DMS53 treated with DMSO at 0.1 percent for 48 hours (cell line): ENCODE measurements around the gene ZNF407.
A peak's percentile ranks its signal among the peaks of the same experiment; 100 is the strongest.

Experiments used
- DNase-seq: peaks from one replicate; lab custom pipeline; 2025; ENCODE audit not compliant: unreplicated experiment; lab: John Stamatoyannopoulos, UW

Gene ZNF407

DNA sequence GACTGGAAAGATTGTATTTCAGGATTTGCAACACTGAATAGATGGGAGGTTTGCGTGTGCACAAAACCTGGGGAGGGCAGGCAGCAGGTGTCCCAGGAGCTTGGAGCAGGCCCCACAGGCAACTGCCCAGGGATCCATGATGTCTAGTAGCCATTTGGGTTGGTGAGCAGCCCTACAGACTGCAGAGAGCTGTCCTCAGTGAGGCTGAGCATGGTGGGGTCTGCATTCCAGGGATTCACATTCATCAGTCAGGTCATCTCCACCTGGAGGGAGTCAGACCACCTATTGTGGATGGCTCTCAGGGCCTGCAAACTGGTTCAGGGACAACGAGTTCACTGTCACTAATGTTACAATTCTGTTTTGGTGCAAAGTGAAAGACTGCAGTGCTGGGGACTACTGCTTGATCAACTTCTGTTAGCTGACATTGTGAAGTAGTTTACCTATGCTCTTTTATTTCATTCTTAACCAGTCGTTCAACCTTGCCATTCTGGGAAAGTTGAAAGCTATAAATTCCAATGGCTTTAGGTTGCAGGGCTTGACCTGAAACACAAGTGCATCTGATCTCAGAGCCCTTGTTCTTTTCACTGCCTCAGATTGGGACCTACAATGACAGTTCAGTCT lies 222.6 kb downstream of the ZNF407 start:
- DNase-seq: no peak

DNA sequence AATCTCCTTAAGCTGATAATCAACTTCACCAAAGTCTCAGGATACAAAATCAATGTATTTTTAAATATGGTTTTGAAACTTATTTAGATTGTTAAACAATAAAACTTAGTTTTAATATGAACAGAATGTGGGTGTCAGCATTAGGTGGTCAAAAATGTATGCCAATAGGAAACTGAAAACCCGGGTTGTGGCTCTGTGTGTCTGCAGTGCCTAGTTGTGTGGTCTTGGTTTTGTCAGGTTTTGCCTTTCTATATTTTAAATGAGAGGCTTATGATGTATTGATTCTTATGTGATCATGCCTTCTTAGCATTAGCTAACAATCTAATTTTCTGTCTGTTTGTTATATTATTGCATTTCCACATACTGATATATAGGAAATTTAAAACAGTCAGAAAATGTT lies 227.8 kb downstream of the ZNF407 start:
- no peak for DNase-seq

DNA sequence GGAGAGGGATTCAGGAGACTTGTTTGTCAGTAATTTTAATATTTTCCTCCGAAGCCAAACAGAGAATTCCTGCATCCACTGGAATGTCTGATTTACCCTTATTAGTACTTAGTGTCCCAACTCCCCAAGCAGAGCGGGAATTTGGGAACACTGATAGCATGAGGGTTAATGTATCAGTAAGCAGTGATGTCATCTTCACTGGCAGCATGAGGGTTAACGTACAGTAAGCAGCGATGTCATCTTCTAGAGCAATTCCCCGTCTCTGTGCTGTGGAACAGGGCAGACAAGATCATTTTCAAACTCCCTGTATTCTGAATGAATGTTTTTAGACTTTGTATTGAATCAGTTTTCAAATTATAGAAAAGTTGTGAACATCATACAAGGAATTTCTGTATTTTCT lies 228.9 kb downstream of the ZNF407 start:
- DNase-seq: no peak

- DNase-seq: no peak
Measured at GRCh38 chr18:74828200-74828599, 230.5 kb downstream of the ZNF407 start.

DNA sequence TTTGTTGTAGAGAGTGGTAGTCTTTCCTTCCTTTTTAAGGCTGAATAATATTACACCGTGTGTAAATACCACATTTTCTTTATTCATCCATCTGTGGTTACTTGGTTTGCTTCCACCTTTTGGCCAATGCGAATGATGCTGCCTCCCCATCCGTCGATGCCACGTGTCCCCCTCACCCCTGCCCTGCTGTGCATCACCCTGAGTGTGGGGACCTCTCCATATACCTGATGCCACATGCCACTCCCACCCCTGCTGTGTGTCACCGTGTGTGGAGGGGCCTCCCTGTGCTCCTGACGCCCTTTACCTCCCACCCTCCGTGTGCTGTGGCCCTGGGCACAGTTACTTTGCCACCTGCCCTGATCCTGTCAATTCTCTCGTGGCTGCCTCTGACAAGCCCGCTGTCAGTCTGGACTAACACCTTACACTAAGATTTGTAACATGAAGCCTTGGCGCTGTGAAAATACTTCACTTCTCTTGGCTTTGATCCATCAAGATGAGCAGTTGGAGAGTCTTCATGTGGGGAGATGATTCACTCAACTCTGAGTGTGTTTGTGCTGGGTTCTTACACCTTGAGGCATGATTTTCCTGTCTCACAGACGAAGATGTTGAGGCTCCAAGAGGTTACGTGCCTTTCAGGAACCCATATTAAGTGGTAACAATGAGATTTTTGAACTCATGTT lies 234.0 kb downstream of the ZNF407 start:
- DNase-seq: no peak

GRCh38 chr18:74832381-74832780 lies 234.7 kb downstream of the ZNF407 start:
- no peak for DNase-seq

DNA sequence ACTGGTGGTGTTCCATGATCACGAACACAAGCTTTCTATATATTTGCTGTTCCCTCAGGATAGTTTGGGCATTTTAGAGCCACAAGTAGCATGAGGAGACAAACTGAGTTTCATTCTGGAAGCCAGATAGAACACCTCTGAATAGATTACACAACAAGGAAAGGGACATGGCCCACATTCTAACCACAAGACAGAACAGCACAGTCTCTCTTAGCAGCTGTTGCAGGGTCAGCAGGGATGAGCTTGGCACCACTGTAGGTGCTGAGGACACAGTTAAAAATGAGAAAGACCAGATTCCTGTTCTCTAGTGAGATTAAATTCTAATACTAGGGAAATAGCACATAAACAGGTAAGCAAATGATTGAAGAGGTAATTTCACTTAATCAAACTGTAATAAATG lies 235.3 kb downstream of the ZNF407 start:
- no peak for DNase-seq

GRCh38 chr18:74834424-74835309 lies 237.0 kb downstream of the ZNF407 start:
- no peak for DNase-seq

- DNase-seq: no peak
Measured at GRCh38 chr18:74836296-74837139, 238.8 kb downstream of the ZNF407 start.

DNA sequence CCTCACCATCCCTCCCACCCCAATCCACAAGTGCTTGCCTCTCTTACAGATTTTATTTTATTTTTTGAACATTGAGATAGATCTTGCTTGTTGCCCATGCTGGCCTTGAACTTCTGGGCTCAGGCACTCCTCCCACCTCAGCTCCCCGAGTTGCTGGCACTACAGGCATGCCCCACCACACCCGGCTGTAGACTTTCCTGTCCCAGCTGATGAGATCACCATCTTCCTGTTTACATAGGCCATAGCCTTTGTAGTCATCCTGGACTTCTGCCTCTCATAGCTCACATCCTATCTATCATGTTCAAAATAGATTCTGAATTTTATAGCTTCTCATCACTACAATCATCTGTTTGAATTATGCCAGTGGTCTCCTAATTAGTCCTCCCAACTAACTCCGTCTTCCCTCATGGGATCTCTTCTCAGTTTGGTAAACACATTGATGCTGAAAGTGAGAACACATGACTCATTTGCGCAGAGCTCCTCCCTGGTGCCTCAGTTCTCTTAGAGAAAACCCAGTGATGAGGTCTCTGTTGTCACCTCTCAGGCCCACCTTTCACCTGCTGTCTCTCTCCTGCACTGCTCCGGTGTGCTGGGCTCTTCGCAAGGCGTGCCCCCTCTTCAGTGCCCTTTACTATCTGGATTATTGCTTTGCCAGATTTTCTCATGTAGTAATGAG lies 243.0 kb downstream of the ZNF407 start:
- DNase-seq: peak; percentile 87

DNA sequence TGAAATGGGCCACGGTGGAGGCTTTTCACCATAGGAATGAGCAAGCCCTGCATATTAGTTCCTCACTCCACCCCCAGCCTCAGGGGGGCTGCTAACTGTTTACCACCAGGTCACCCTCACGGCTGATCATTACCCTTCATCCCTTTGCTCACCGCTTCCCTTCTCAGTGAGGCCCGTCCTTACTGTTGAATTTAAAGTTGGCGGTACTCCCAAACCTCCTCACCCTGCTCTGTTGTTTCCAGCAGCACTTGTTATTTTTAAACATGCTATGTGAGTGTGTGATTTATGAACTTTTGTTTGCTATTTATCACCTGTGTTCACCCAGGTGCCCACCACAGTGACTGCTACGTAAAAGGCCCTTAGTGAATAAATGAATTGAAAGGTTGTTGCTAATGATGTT lies 243.6 kb downstream of the ZNF407 start:
- DNase-seq: no peak

DNA sequence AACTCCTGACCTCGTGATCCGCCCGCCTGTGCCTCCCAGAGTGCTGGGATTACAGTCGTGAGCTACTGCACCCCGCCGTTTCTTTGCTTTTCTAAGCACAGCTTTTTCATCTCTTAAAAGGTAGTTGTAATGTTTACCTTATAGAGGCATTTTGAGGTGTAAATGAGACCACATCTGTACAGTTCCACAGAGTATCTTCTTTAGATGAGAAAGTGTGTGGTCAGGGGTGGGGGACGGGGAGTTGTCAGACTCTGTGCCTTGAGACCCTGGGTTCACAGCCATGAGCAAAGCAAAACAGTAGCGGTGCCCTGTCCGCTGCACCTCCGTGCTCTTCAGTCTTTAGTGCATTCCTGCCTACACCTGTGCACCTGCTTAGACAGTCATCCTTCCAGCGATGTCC lies 251.6 kb downstream of the ZNF407 start:
- DNase-seq: no peak

DNA sequence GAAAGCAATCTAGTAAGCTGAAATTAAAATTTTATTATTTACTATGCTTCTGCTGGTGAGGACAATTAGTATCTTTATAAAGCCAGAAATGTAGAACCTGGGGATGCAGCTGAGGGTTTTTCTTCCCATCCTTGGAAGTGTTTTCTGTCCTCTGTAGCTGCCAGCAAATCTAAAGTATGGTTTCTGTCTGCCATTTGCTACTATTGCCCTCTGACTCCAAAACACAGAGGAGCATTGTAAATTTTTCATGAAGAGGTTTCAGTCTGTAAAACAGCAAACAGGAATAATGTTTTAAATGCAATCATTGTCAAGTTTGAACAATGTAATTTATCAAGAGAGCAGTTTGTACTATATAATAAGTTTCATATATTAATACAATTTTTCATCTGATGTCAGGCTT lies 258.8 kb downstream of the ZNF407 start:
- DNase-seq: no peak

DNA sequence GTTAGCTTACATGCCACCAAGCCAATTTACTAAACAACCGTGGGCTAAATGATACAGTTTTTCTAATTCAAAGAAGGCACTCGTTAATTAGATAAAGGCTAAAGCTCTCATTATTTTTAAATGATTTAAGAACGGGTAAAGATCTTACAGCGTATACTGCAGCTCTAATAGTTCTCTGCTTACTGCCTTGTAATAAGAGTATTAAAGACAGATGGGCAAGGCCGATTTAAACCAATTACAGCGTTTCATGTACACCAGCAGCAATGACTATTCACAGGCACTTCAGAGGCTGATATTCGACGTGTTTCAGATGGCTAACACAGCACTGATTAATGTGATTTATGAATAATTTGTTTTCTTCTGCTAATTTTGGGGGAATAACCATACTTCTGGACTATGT lies 259.3 kb downstream of the ZNF407 start:
- DNase-seq: no peak

- DNase-seq: no peak
Measured at GRCh38 chr18:74857901-74858300, 260.2 kb downstream of the ZNF407 start.

DNA sequence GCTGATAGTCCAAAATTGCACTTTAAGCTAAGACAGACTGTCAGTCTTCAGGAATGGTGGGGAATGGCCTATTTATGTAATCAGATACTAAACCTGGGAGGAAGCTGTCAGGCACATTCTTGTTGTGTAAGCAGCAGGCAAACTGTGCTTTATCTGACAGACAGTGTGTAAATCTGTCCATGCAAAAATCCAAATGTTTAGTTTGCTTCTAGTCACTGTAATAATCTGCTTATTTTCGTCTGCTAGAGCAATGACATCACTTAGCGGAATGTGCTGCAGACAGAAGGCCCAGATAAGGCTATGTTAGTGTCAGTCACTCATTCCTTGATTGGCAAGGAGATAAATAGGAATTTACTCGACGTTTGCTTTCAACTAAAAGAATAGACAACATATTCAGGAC lies 263.5 kb downstream of the ZNF407 start:
- no peak for DNase-seq

DNA sequence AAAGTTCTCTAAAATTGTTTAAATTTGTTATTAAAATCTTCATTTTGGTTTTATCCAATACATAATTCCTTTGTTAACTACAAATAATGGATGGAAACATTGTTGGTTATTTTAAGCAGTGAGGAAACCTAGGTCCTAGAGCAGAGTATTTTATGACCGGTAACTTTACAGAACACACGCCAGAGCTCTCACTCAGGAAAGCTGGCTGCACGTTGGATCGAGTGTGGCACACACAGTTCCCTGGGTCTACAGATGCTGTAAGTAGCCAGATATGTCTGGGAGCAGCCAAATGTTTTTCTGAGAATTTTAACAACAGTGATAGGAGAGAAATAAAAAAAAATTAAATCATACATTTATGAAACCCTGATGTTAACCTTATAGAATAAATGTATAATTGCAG lies 264.4 kb downstream of the ZNF407 start:
- no peak for DNase-seq

DNA sequence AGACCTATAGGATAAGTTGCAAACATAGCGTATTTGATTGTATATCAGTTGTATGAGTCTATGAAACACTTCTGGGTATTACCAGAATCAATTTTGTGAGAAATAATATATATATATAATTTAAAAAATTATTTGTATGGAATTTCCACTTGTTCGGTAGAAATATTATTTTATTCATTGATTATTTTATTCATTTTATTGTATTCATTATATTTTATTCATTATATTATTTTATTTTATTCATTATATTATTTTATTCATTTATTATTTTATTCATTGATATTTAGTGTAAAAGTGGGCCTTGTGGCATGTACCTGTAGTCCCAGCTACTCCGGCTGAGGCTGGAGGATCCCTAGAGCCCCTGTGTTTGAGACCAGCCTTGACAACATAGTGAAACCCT lies 268.9 kb downstream of the ZNF407 start:
- DNase-seq: no peak

DNA sequence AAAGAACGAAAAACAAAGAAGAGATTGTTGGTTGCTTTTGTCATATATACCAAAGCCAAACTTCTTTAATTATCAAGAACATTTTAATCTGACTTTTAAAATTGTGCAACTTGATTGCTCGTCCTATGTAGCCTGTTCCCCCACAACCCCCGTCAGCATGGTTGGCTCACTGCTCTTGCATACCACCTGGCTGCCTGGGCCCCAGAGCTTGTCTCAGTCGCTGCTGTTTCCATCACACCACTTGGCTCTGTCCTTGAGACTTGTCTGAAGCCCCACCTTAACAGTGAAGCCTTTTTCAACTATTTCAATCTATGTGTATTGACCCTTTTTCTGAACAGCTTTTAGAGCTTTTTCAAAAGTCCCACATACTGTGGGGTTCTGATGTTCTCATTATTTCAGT lies 270.8 kb downstream of the ZNF407 start:
- no peak for DNase-seq
